ENCODE measurements around the gene DRAP1. TPM values are rescaled to one million over a fixed set of nuclear protein-coding genes. Genes with fewer than 3 reads are reported as not detected.

The DRAP1 gene
- total and polyA plus RNA-seq, 4 donors = 40.8 to 140 (median 96.1) TPM

- ATAC-seq (ENCODE audit: insufficient read depth, low FRiP score) (peak; percentile 30), DNase-seq (peak; percentile 86 to 95 (median 92))
- no peak overlapping the region for H3K9ac ChIP-seq (ENCODE audit: insufficient read depth in 1 of 2, low read length in 2 of 2)
- peaks cover 0 to 3% (median 0%) of the 10 kb centered on the region in 4 donors for H3K36me3 ChIP-seq (ENCODE audit: control insufficient read depth in 4 of 4, insufficient read depth in 4 of 4, low read length in 4 of 4)
- WGBS, 2 donors = 21 to 24% methylated on average over 14 of the region's 14 CpGs
- no peak overlapping the region for H3K4me3 ChIP-seq
- H3K9me3 ChIP-seq (ENCODE audit: control insufficient read depth in 4 of 4, insufficient read depth in 3 of 4, low read length in 3 of 4) = no peaks in the 10 kb centered on the region
- peaks cover 0 to 27% (median 15%) of the 10 kb centered on the region in 5 donors for H3K4me1 ChIP-seq (ENCODE audit: control insufficient read depth in 5 of 5, insufficient read depth in 5 of 5, low read length in 5 of 5)
- peak overlapping the region in 1 of 2 donors; percentile 68 for H3K27ac ChIP-seq (ENCODE audit: low read depth in 1 of 2, low read length in 1 of 2)
- peaks cover 0 to 3% (median 2%) of the 10 kb centered on the region in 3 donors for H3K27me3 ChIP-seq (ENCODE audit: control insufficient read depth in 3 of 3, insufficient read depth in 3 of 3, low read length in 2 of 3)
- TF ChIP-seq, protein P1, sequence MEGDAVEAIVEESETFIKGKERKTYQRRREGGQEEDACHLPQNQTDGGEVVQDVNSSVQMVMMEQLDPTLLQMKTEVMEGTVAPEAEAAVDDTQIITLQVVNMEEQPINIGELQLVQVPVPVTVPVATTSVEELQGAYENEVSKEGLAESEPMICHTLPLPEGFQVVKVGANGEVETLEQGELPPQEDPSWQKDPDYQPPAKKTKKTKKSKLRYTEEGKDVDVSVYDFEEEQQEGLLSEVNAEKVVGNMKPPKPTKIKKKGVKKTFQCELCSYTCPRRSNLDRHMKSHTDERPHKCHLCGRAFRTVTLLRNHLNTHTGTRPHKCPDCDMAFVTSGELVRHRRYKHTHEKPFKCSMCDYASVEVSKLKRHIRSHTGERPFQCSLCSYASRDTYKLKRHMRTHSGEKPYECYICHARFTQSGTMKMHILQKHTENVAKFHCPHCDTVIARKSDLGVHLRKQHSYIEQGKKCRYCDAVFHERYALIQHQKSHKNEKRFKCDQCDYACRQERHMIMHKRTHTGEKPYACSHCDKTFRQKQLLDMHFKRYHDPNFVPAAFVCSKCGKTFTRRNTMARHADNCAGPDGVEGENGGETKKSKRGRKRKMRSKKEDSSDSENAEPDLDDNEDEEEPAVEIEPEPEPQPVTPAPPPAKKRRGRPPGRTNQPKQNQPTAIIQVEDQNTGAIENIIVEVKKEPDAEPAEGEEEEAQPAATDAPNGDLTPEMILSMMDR (IDR thresholded peaks at IDR 0.05; ENCODE audit: control extremely low read depth, extremely low read depth) = no peak
Observed at GRCh38 chr11:65911682-65912568, 7.3 kb upstream of the DRAP1 start.

GRCh38 chr11:65912845-65913244 is 6.4 kb upstream of the DRAP1 start:
- DNase-seq (no peak), ATAC-seq (ENCODE audit: insufficient read depth, low FRiP score) (no peak)
- TF ChIP-seq, protein P1 (IDR thresholded peaks at IDR 0.05; ENCODE audit: control extremely low read depth, extremely low read depth) = no peak
- Histone ChIP-seq H3K4me3 (no peak overlapping the region), H3K9ac (ENCODE audit: insufficient read depth in 1 of 2, low read length in 2 of 2) (no peak overlapping the region), H3K9me3 (ENCODE audit: control insufficient read depth in 4 of 4, insufficient read depth in 3 of 4, low read length in 3 of 4) (no peaks in the 10 kb centered on the region), H3K36me3 (ENCODE audit: control insufficient read depth in 4 of 4, insufficient read depth in 4 of 4, low read length in 4 of 4) (peaks cover 0 to 11% (median 0%) of the 10 kb centered on the region in 4 donors), H3K27ac (ENCODE audit: low read depth in 1 of 2, low read length in 1 of 2) (no peak overlapping the region), H3K4me1 (ENCODE audit: control insufficient read depth in 5 of 5, insufficient read depth in 5 of 5, low read length in 5 of 5) (peaks cover 6 to 34% (median 21%) of the 10 kb centered on the region in 5 donors), H3K27me3 (ENCODE audit: control insufficient read depth in 3 of 3, insufficient read depth in 3 of 3, low read length in 2 of 3) (peaks cover 0 to 3% (median 2%) of the 10 kb centered on the region in 3 donors)
- WGBS, 2 donors = 53 to 83% methylated on average over 4 of the region's 4 CpGs

GRCh38 chr11:65915101-65915820 is 4.0 kb upstream of the DRAP1 start:
- TF ChIP-seq, protein P1 (IDR thresholded peaks at IDR 0.05; ENCODE audit: control extremely low read depth, extremely low read depth) = no peak
- Histone ChIP-seq H3K9me3 (ENCODE audit: control insufficient read depth in 4 of 4, insufficient read depth in 3 of 4, low read length in 3 of 4) (no peaks in the 10 kb centered on the region), H3K4me1 (ENCODE audit: control insufficient read depth in 5 of 5, insufficient read depth in 5 of 5, low read length in 5 of 5) (peaks cover 9 to 38% (median 25%) of the 10 kb centered on the region in 5 donors), H3K27ac (ENCODE audit: low read depth in 1 of 2, low read length in 1 of 2) (peak overlapping the region; percentile 84 to 85), H3K9ac (ENCODE audit: insufficient read depth in 1 of 2, low read length in 2 of 2) (no peak overlapping the region), H3K36me3 (ENCODE audit: control insufficient read depth in 4 of 4, insufficient read depth in 4 of 4, low read length in 4 of 4) (peaks cover 0 to 17% (median 0%) of the 10 kb centered on the region in 4 donors), H3K27me3 (ENCODE audit: control insufficient read depth in 3 of 3, insufficient read depth in 3 of 3, low read length in 2 of 3) (no peaks in the 10 kb centered on the region), H3K4me3 (no peak overlapping the region)
- 42 to 64% methylated on average over 9 to 10 of the region's 10 CpGs for WGBS, 2 donors
- DNase-seq (no peak), ATAC-seq (ENCODE audit: insufficient read depth, low FRiP score) (no peak)
